Osteoblast (primary cell): ENCODE results near the gene CEBPA. TPM values are rescaled to one million over a fixed set of nuclear protein-coding genes. Genes with fewer than 3 reads are reported as not detected.

ENCODE experiments used
- DNase-seq: peaks from one replicate; pipeline ENCODE4 v3.0.0; 2011; ENCODE audit warnings: low spot score, mixed read lengths; ENCODE audit not compliant: insufficient read length; ENCODE audit errors: missing footprints
- H2AFZ ChIP-seq: 2 replicates; pipeline ENCODE4 v1.6.0; 2011; ENCODE audit warnings: mild to moderate bottlenecking, low read length
- H3K27ac ChIP-seq: 2 replicates; pipeline ENCODE4 v1.5.1; 2011; ENCODE audit warnings: mild to moderate bottlenecking, low read depth, low read length, moderate library complexity
- H3K27me3 ChIP-seq: 2 replicates; pipeline ENCODE4 v1.6.0; 2012; ENCODE audit warnings: mild to moderate bottlenecking, control low read depth, inconsistent platforms, low read length, moderate library complexity; ENCODE audit not compliant: insufficient read depth
- H3K36me3 ChIP-seq: 2 replicates; pipeline ENCODE4 v1.5.1; 2011; ENCODE audit warnings: mild to moderate bottlenecking, low read length, control low read depth, moderate library complexity; ENCODE audit not compliant: insufficient read depth
- H3K4me1 ChIP-seq: 2 replicates; pipeline ENCODE4 v1.5.1; 2011; ENCODE audit warnings: mild to moderate bottlenecking, low read length, control low read depth, moderate library complexity; ENCODE audit not compliant: insufficient read depth
- H3K4me2 ChIP-seq: 2 replicates; pipeline ENCODE4 v1.6.0; 2011; ENCODE audit warnings: mild to moderate bottlenecking, low read length; ENCODE audit not compliant: insufficient read depth
- H3K4me3 ChIP-seq: fragments of 200-600 bp; sonication (generic); 3 replicates; pipeline ENCODE4 v1.5.1; 2012; ENCODE audit warnings: mild to moderate bottlenecking, low read length, inconsistent platforms; ENCODE audit not compliant: insufficient read depth
- H3K79me2 ChIP-seq: 2 replicates; pipeline ENCODE4 v1.6.0; 2012; ENCODE audit warnings: mild to moderate bottlenecking, low read length, control low read depth, inconsistent platforms; ENCODE audit not compliant: insufficient read depth
- H3K9me3 ChIP-seq: 2 replicates; pipeline ENCODE4 v1.5.1; 2011; ENCODE audit warnings: low read depth, low read length, control low read depth
- H4K20me1 ChIP-seq: 2 replicates; pipeline ENCODE4 v1.6.0; 2012; ENCODE audit warnings: mild to moderate bottlenecking, low read length, control low read depth; ENCODE audit not compliant: insufficient read depth
- total RNA-seq: library from RNA; depleted of rRNA; stranded (reverse); fragments of >200 nt; gene quantifications from 2 replicates; pipeline ENCODE4 v1.2.3, GENCODE V29; 2012
- TF ChIP-seq, protein P1 (sequence below): IDR thresholded peaks from 2 replicates; pipeline ENCODE4 v1.5.1; 2011; ENCODE audit warnings: mild to moderate bottlenecking, low read depth, low read length, moderate library complexity; ENCODE audit errors: extremely low read depth

Gene CEBPA
- total RNA-seq, 1 donor, result 3.6 TPM

DNA sequence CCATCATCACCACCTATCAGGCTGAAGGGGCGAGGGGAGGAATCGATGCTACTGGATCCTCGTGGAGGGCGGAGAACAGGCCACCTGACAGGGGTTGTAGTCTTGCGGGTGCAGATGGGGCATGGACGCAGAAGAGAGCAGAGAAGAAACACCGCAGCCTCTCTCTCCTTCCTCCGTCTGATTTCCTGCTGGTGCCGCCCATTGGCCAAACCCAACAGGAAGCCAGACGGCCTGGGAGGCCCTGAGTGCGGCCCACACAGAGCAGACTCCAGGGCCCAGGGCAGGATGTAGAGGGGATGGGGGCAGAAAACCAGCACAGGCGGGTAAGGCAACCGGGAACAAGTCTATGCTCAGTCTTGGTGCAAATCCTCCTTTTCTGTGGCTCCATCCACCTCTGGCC is 15.4 kb downstream of the CEBPA start:
- H3K9me3 ChIP-seq, result peaks cover 10% of the 10 kb centered on the region
- no peak overlapping the region for H3K4me2 ChIP-seq
- H3K36me3 ChIP-seq, result no peaks in the 10 kb centered on the region
- H3K79me2 ChIP-seq, result no peaks in the 10 kb centered on the region
- no peaks in the 10 kb centered on the region for H4K20me1 ChIP-seq
- no peak overlapping the region for H2AFZ ChIP-seq
- no peak overlapping the region for H3K4me3 ChIP-seq
- peaks cover 10% of the 10 kb centered on the region for H3K4me1 ChIP-seq
- peaks cover 3% of the 10 kb centered on the region for H3K27me3 ChIP-seq
- peak; percentile 42 for DNase-seq
- TF ChIP-seq, protein P1, sequence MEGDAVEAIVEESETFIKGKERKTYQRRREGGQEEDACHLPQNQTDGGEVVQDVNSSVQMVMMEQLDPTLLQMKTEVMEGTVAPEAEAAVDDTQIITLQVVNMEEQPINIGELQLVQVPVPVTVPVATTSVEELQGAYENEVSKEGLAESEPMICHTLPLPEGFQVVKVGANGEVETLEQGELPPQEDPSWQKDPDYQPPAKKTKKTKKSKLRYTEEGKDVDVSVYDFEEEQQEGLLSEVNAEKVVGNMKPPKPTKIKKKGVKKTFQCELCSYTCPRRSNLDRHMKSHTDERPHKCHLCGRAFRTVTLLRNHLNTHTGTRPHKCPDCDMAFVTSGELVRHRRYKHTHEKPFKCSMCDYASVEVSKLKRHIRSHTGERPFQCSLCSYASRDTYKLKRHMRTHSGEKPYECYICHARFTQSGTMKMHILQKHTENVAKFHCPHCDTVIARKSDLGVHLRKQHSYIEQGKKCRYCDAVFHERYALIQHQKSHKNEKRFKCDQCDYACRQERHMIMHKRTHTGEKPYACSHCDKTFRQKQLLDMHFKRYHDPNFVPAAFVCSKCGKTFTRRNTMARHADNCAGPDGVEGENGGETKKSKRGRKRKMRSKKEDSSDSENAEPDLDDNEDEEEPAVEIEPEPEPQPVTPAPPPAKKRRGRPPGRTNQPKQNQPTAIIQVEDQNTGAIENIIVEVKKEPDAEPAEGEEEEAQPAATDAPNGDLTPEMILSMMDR, result no peak
- no peak overlapping the region for H3K27ac ChIP-seq

DNA sequence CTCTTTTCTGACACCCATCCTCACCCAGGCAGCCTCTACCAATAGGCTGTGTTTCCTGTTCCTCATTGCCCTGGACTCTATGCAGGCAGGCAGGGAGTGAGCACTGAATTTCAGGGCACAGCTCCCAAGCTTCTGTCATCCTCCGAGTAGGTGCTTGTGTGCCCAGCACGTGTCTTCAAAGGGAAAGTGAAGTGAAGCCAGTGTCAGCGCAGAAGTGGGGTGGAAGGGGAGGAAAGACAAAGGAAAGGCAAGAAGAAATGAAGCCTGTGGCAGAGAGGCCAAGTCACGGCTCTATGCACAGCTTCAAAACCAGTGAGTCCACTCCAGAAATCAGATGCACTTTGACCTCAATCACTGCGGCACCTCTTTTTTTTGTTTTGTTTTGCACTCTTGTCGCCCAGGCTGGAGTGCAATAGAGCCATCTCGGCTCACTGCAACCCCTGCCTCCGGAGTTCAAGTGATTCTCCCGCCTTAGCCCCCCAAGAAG is 16.9 kb downstream of the CEBPA start:
- TF ChIP-seq, protein P1, result no peak
- no peak overlapping the region for H3K4me2 ChIP-seq
- H3K27me3 ChIP-seq, result peaks cover 3% of the 10 kb centered on the region
- no peaks in the 10 kb centered on the region for H4K20me1 ChIP-seq
- no peaks in the 10 kb centered on the region for H3K79me2 ChIP-seq
- H2AFZ ChIP-seq, result no peak overlapping the region
- H3K4me3 ChIP-seq, result no peak overlapping the region
- no peak for DNase-seq
- H3K9me3 ChIP-seq, result peaks cover 10% of the 10 kb centered on the region
- no peak overlapping the region for H3K27ac ChIP-seq
- no peaks in the 10 kb centered on the region for H3K36me3 ChIP-seq
- H3K4me1 ChIP-seq, result peaks cover 13% of the 10 kb centered on the region

DNA sequence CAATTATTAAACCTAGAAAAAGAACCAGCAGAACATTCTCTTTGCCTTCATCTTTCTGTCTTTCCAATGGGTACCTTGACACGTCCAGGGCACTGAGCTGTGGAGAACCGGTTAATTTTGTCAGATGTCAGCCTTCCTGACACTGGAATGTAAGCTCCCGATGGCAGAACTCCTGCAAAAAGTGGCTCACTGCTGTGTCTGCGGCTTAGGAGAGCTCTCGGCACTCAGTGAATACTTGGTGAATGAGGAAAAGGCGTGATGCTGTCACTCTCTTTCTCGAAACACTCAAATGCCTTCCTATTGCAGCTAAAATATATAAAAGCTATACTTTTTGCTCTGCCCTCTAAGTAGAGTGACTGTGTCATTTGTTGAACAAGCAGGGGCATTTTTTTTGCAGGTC is 17.6 kb downstream of the CEBPA start:
- Histone ChIP-seq H3K79me2 (no peaks in the 10 kb centered on the region), H3K36me3 (no peaks in the 10 kb centered on the region), H3K4me3 (no peak overlapping the region), H3K4me1 (peaks cover 13% of the 10 kb centered on the region), H4K20me1 (no peaks in the 10 kb centered on the region), H3K9me3 (peaks cover 10% of the 10 kb centered on the region), H3K27ac (no peak overlapping the region), H2AFZ (no peak overlapping the region), H3K27me3 (peaks cover 3% of the 10 kb centered on the region), H3K4me2 (no peak overlapping the region)
- TF ChIP-seq, protein P1, result no peak
- no peak for DNase-seq

DNA sequence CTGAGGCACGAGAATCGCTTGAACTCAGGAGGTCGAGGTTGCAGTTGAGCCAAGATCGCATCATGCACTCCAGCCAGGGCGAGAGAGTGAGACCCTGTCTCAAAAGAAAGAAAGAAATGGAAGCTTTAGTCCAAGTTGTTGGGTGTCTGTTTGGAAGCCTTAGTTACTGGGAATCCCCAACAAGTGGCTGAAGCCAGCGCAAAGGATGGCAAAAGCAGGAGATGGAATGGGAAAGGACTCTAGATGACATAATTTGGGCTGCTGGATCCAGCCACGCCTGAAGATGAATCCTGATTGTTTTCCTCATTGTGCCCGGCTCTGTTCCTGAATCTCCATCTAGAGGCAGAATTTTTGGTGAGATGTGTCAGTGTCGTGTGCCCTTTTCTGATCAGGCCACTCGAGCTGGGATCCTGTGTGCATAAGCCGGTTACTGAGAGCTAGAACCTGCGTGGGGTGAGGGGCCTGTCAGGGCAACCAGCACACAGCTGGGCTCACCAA is 18.1 kb downstream of the CEBPA start:
- Histone ChIP-seq H4K20me1 (no peaks in the 10 kb centered on the region), H3K27ac (no peak overlapping the region), H3K4me2 (no peak overlapping the region), H3K36me3 (no peaks in the 10 kb centered on the region), H3K27me3 (peaks cover 3% of the 10 kb centered on the region), H3K4me1 (peaks cover 13% of the 10 kb centered on the region), H2AFZ (no peak overlapping the region), H3K9me3 (peaks cover 7% of the 10 kb centered on the region), H3K4me3 (no peak overlapping the region), H3K79me2 (no peaks in the 10 kb centered on the region)
- TF ChIP-seq, protein P1, result no peak
- DNase-seq, result no peak
